Astrocyte (in vitro differentiated cells and primary cell): ENCODE data around the gene SIRT3. TPM values are rescaled to one million over a fixed set of nuclear protein-coding genes. Genes with fewer than 3 reads are reported as not detected.

Source experiments
- DNase-seq: peaks from one replicate; pipeline ENCODE4 v3.0.0-alpha.2; 2010; ENCODE audit warnings: low read depth
- FAIRE-seq: peaks from 2 replicates; lab custom pipeline; 2011; peaks lifted over from hg19 to GRCh38; lab: Jason Lieb, UNC
- H2AFZ ChIP-seq: 2 replicates; pipeline ENCODE4 v1.6.0; 2012; ENCODE audit warnings: low read depth, low read length, inconsistent platforms
- H3K27ac ChIP-seq: 2 replicates; pipeline ENCODE4 v1.5.1; 2011; ENCODE audit warnings: low read depth, low read length, inconsistent platforms
- H3K27me3 ChIP-seq: 2 replicates; pipeline ENCODE4 v1.6.0; 2011; ENCODE audit warnings: low read length, inconsistent platforms; ENCODE audit not compliant: insufficient read depth
- H3K36me3 ChIP-seq: 2 replicates; pipeline ENCODE4 v1.5.1; 2011; ENCODE audit warnings: low read length, inconsistent platforms; ENCODE audit not compliant: insufficient read depth
- H3K4me1 ChIP-seq: 2 replicates; pipeline ENCODE4 v1.5.1; 2011; ENCODE audit warnings: low read length, inconsistent platforms; ENCODE audit not compliant: insufficient read depth
- H3K4me2 ChIP-seq: 2 replicates; pipeline ENCODE4 v1.6.0; 2012; ENCODE audit warnings: low read length, inconsistent platforms
- H3K4me3 ChIP-seq: 2 replicates; pipeline ENCODE4 v1.5.1; 2011; ENCODE audit warnings: low read depth, mild to moderate bottlenecking, low read length, inconsistent platforms; ENCODE audit not compliant: insufficient read depth
- H3K79me2 ChIP-seq: 2 replicates; pipeline ENCODE4 v1.6.0; 2012; ENCODE audit warnings: mild to moderate bottlenecking, low read length, inconsistent platforms; ENCODE audit not compliant: insufficient read depth
- H3K9ac ChIP-seq: 2 replicates; pipeline ENCODE4 v1.6.0; 2012; ENCODE audit warnings: mild to moderate bottlenecking, low read length, inconsistent platforms
- H3K9me3 ChIP-seq: 2 replicates; pipeline ENCODE4 v1.5.1; 2012; ENCODE audit warnings: low read depth, mild to moderate bottlenecking, low read length, inconsistent platforms; ENCODE audit not compliant: insufficient read depth
- H4K20me1 ChIP-seq: 2 replicates; pipeline ENCODE4 v1.6.0; 2012; ENCODE audit warnings: low read length, inconsistent platforms; ENCODE audit not compliant: insufficient read depth
- H3K27ac Mint-ChIP-seq: one replicate; pipeline ENCODE4 v1.8.0; 2021; ENCODE audit warnings: mild to moderate bottlenecking, mixed read lengths; ENCODE audit not compliant: unreplicated experiment
- H3K27me3 Mint-ChIP-seq: one replicate; pipeline ENCODE4 v1.8.0; 2021; ENCODE audit warnings: low read depth, mixed read lengths; ENCODE audit not compliant: unreplicated experiment
- H3K36me3 Mint-ChIP-seq: one replicate; pipeline ENCODE4 v1.8.0; 2021; ENCODE audit warnings: low read depth, mixed read lengths; ENCODE audit not compliant: unreplicated experiment
- H3K4me1 Mint-ChIP-seq: one replicate; pipeline ENCODE4 v1.8.0; 2021; ENCODE audit warnings: low read depth, mixed read lengths; ENCODE audit not compliant: unreplicated experiment
- H3K4me3 Mint-ChIP-seq: one replicate; pipeline ENCODE4 v1.8.0; 2021; ENCODE audit warnings: mild to moderate bottlenecking, moderate library complexity, mixed read lengths; ENCODE audit not compliant: unreplicated experiment
- H3K9me3 Mint-ChIP-seq: one replicate; pipeline ENCODE4 v1.8.0; 2021; ENCODE audit warnings: mild to moderate bottlenecking, mixed read lengths; ENCODE audit not compliant: unreplicated experiment
- EZH2 ChIP-seq: IDR thresholded peaks from 2 replicates; pipeline ENCODE4 v1.6.1; 2012; ENCODE audit warnings: mild to moderate bottlenecking, low read length, inconsistent platforms; ENCODE audit not compliant: insufficient read depth
- total RNA-seq: library from RNA; stranded (reverse); gene quantifications from 2 replicates; pipeline ENCODE4 v1.2.1, GENCODE V29; 2021
- TF ChIP-seq, protein P1 (sequence below): IDR thresholded peaks from 2 replicates; pipeline ENCODE4 v1.5.1; 2011; ENCODE audit warnings: low read depth, mild to moderate bottlenecking, inconsistent platforms, low read length, moderate library complexity; ENCODE audit not compliant: insufficient read depth

The SIRT3 gene
- total RNA-seq, 1 donor from 2014 or later, result 10.9 TPM

DNA sequence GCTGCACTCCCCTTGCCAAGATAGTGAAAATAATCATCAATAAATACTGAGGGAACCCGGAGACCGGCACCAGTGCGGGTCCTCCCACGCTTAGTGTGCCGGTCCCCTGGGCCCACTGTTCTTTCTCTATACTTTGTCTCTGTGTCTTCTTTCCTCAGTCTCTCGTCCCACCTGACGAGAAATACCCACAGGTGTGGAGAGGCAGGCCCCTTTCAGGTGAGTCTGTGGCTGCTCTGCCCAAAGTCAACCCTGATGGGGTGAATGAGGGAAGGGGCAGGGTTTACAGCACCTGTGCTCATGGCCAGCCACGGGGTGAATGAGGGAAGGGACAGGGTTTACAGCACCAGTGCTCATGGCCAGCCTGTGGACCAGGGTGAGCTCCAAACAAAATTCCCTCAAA, 33.7 kb downstream of the SIRT3 start:
- FAIRE-seq (no peak), DNase-seq (no peak)
- H3K9me3 Mint-ChIP-seq, result no peaks in the 10 kb centered on the region
- TF ChIP-seq, protein P1, sequence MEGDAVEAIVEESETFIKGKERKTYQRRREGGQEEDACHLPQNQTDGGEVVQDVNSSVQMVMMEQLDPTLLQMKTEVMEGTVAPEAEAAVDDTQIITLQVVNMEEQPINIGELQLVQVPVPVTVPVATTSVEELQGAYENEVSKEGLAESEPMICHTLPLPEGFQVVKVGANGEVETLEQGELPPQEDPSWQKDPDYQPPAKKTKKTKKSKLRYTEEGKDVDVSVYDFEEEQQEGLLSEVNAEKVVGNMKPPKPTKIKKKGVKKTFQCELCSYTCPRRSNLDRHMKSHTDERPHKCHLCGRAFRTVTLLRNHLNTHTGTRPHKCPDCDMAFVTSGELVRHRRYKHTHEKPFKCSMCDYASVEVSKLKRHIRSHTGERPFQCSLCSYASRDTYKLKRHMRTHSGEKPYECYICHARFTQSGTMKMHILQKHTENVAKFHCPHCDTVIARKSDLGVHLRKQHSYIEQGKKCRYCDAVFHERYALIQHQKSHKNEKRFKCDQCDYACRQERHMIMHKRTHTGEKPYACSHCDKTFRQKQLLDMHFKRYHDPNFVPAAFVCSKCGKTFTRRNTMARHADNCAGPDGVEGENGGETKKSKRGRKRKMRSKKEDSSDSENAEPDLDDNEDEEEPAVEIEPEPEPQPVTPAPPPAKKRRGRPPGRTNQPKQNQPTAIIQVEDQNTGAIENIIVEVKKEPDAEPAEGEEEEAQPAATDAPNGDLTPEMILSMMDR, result no peak
- TF ChIP-seq EZH2, result no peak
- peaks cover 3% of the 10 kb centered on the region for H3K27me3 Mint-ChIP-seq
- peaks cover 31% of the 10 kb centered on the region for H3K4me1 Mint-ChIP-seq
- no peak overlapping the region for H3K27ac ChIP-seq
- no peaks in the 10 kb centered on the region for H3K27me3 ChIP-seq
- peaks cover 18% of the 10 kb centered on the region for H3K36me3 Mint-ChIP-seq
- no peak overlapping the region for H3K9ac ChIP-seq
- no peak overlapping the region for H3K27ac Mint-ChIP-seq
- H3K9me3 ChIP-seq, result no peaks in the 10 kb centered on the region
- H3K4me3 ChIP-seq, result no peak overlapping the region
- peaks cover 12% of the 10 kb centered on the region for H3K4me1 ChIP-seq
- H3K4me3 Mint-ChIP-seq, result peak overlapping the region; percentile 47
- peaks cover 7% of the 10 kb centered on the region for H3K36me3 ChIP-seq
- peaks cover 73% of the 10 kb centered on the region for H4K20me1 ChIP-seq
- peaks cover 49% of the 10 kb centered on the region for H3K79me2 ChIP-seq
- no peak overlapping the region for H2AFZ ChIP-seq
- no peak overlapping the region for H3K4me2 ChIP-seq

DNA sequence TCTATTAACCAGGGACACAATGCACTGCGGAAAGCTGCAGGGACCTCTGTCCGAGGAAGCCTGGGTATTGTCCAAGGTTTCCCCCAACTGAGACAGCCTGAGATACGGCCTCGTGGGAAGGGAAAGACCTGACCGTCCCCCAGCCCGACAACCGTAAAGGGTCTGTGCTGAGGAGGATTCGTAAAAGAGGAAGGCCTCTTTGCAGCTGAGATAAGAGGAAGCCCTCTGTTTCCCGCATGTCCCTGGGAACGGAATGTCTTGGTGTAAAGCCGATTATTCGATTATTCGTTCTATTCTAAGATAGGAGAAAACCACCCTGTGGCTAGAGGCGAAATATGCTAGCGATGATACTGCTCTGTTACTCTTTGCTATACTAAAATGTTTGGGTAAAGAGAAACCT, 34.2 kb downstream of the SIRT3 start:
- H3K4me3 ChIP-seq, result no peak overlapping the region
- H3K9me3 ChIP-seq, result no peaks in the 10 kb centered on the region
- TF ChIP-seq, protein P1, result no peak
- TF ChIP-seq EZH2, result no peak
- H3K4me2 ChIP-seq, result no peak overlapping the region
- Mint-ChIP-seq H3K36me3 (peaks cover 18% of the 10 kb centered on the region), H3K4me1 (peaks cover 31% of the 10 kb centered on the region), H3K27ac (no peak overlapping the region), H3K9me3 (no peaks in the 10 kb centered on the region), H3K27me3 (peaks cover 3% of the 10 kb centered on the region), H3K4me3 (no peak overlapping the region)
- H3K27ac ChIP-seq, result no peak overlapping the region
- H3K27me3 ChIP-seq, result no peaks in the 10 kb centered on the region
- no peak for DNase-seq
- H3K36me3 ChIP-seq, result peaks cover 7% of the 10 kb centered on the region
- H3K9ac ChIP-seq, result no peak overlapping the region
- H2AFZ ChIP-seq, result no peak overlapping the region
- H3K79me2 ChIP-seq, result peaks cover 46% of the 10 kb centered on the region
- peaks cover 12% of the 10 kb centered on the region for H3K4me1 ChIP-seq
- peaks cover 73% of the 10 kb centered on the region for H4K20me1 ChIP-seq
- no peak for FAIRE-seq

DNA sequence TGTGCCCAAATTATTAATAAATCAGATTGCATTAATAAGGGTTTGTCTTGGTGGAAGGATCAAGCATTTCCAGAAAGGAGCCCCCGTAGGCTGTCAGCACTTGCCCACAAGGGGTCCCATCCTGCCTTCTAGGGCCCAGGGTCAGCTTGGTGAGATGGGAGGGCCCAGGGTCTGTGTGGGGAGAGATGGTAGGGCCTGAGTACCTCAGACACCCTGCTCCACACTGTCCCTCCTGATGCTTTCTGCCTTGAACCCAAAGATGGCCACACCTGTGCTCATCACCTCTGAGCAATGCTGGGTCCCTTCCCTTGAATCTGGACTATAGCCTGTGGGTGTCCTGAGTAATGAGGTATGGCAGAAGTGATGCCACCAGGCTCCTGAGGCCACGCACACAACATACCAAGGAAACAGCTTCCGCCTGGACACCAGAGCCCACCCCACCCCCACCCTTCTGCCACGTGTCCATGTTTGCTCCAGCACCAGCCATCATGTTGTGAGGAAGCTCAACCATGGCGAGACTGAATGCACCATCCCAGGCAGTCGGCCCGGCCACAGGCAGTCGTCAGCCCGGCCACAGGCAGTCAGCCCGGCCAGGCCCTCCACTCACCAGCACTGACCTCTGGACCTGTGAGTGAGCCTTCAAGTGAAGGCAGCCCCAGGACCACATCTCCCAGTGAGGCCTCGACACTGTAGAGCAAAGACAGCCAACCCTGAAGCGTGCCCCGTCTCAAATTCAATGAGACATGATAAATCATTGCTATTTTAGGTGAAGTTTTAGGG, 35.7 kb downstream of the SIRT3 start:
- Histone ChIP-seq H3K4me2 (no peak overlapping the region), H3K4me3 (no peak overlapping the region), H4K20me1 (peaks cover 59% of the 10 kb centered on the region), H3K4me1 (peaks cover 2% of the 10 kb centered on the region), H3K9me3 (no peaks in the 10 kb centered on the region), H2AFZ (no peak overlapping the region), H3K27ac (no peak overlapping the region), H3K27me3 (no peaks in the 10 kb centered on the region), H3K36me3 (peaks cover 7% of the 10 kb centered on the region), H3K79me2 (peaks cover 31% of the 10 kb centered on the region), H3K9ac (no peak overlapping the region)
- DNase-seq (no peak), FAIRE-seq (no peak)
- H3K27me3 Mint-ChIP-seq, result peaks cover 3% of the 10 kb centered on the region
- peaks cover 16% of the 10 kb centered on the region for H3K36me3 Mint-ChIP-seq
- no peak overlapping the region for H3K4me3 Mint-ChIP-seq
- no peaks in the 10 kb centered on the region for H3K9me3 Mint-ChIP-seq
- peaks cover 26% of the 10 kb centered on the region for H3K4me1 Mint-ChIP-seq
- no peak for TF ChIP-seq EZH2
- TF ChIP-seq, protein P1, result no peak
- no peak overlapping the region for H3K27ac Mint-ChIP-seq
